ENCODE measurements around the gene C19orf81. TPM values are rescaled to one million over a fixed set of nuclear protein-coding genes. Genes with fewer than 3 reads are reported as not detected.
A peak's percentile ranks its signal among the peaks of the same experiment; 100 is the strongest.

Gene C19orf81
- total and polyA plus RNA-seq, 7 donors = 0.50 to 1.8 (median 1.0) TPM; not detected in 3

DNA sequence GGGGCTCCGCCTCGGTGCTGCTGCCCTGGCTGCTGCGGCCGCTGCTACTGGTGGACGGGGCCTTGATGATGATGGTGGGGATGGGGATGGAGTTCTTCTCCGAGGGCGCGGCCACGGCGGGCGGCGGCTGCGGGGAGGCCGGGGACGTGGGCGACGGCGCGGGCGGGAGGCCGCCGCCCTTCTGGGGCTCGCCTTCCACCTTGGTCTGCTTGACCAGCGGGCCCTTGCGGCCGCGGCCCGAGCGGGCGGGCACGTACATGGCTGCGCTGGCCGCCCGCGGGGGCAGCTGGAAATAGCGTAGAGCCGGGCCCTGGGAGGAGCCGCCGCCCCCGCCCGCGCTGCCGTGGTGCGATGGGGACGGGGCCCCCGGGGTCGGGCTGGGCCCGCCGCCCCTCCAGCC, 19.2 kb downstream of the C19orf81 start:
- ATAC-seq (no peak), DNase-seq (no peak)
- Histone ChIP-seq H3K4me1 (no peaks in the 10 kb centered on the region), H3K27ac (no peak overlapping the region), H3K36me3 (ENCODE audit: insufficient read depth in 1 of 2, low read depth in 1 of 2) (no peaks in the 10 kb centered on the region), H3K27me3 (ENCODE audit: insufficient read depth in 3 of 3, low read length in 2 of 3) (peaks cover 0 to 62% (median 34%) of the 10 kb centered on the region in 3 donors), H3K9me3 (no peaks in the 10 kb centered on the region), H3K4me3 (no peak overlapping the region)
- 2 to 3% (median 2%) methylated on average over 17 to 49 of the region's 49 CpGs for WGBS, 3 donors
- TF ChIP-seq, protein P1, sequence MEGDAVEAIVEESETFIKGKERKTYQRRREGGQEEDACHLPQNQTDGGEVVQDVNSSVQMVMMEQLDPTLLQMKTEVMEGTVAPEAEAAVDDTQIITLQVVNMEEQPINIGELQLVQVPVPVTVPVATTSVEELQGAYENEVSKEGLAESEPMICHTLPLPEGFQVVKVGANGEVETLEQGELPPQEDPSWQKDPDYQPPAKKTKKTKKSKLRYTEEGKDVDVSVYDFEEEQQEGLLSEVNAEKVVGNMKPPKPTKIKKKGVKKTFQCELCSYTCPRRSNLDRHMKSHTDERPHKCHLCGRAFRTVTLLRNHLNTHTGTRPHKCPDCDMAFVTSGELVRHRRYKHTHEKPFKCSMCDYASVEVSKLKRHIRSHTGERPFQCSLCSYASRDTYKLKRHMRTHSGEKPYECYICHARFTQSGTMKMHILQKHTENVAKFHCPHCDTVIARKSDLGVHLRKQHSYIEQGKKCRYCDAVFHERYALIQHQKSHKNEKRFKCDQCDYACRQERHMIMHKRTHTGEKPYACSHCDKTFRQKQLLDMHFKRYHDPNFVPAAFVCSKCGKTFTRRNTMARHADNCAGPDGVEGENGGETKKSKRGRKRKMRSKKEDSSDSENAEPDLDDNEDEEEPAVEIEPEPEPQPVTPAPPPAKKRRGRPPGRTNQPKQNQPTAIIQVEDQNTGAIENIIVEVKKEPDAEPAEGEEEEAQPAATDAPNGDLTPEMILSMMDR (IDR thresholded peaks at IDR 0.05) = no peak
- intact Hi-C loops (cut with DNase I) = no loop called here

DNA sequence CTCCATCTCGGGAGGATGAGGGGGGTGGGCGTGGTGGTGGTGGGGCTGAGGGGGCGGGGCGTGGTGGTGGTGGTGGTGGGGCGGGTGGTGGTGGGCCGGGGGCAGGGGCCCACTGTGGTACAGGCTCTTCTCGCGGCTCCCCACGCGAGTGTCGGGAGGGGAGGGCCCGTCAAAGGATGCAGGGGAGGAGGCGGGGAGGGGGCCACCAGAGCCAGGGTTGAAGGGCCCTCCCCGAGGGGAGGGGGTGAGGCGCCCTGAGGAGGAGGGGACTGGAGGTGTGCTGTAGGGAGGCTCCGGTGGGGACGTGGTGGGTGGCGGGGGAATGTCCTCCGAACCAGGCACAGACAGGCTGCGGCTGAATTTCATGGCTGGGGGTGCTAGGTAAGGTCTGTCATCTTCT, 19.6 kb downstream of the C19orf81 start:
- WGBS, 3 donors = 29 to 45% (median 40%) methylated on average over 13 to 20 of the region's 20 CpGs
- Histone ChIP-seq H3K36me3 (ENCODE audit: insufficient read depth in 1 of 2, low read depth in 1 of 2) (no peaks in the 10 kb centered on the region), H3K9me3 (no peaks in the 10 kb centered on the region), H3K4me1 (no peaks in the 10 kb centered on the region), H3K27ac (no peak overlapping the region), H3K27me3 (ENCODE audit: insufficient read depth in 3 of 3, low read length in 2 of 3) (peaks cover 0 to 63% (median 34%) of the 10 kb centered on the region in 3 donors), H3K4me3 (no peak overlapping the region)
- intact Hi-C loops (cut with DNase I) = no loop called here
- DNase-seq (no peak), ATAC-seq (no peak)
- TF ChIP-seq, protein P1 (IDR thresholded peaks at IDR 0.05) = no peak

DNA sequence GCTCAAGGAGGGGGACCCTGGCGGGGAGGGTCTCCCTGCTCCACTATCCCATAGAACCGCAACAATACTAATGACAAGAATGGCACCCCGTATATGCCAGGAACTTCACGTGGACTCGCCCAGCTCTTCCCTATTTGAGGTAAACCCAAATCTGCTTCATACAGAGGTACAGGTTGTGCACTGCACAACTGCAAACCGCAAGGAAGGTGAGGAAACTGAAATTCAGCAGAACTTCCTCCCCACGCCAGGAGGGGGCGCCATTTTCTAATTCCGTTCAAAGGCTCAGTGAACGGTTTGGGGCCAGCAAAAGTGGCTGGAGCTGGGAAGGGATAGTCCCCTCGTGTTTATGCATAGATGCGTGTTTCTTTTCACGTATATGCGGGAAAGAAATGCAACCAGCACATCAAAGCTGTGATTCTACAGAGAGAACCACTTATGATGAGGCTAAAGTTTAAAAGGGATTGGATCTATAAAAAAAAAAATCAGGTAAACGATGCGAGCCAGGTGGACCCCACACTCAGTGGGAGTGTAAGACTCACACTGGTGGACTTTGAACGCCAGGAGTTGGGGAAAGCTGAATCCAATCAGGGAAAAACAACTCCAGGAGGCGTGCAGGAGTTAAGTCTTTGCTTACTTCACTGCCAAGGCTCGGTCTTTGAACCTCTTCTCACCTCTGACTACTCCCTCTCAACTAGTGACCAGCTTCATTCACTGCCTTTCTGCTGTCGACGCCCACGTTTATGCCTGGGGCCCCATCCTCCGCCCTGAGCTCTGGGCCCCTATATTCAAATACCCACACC, 20.3 kb downstream of the C19orf81 start:
- no peaks in the 10 kb centered on the region for H3K9me3 ChIP-seq
- no peak overlapping the region for H3K27ac ChIP-seq
- DNase-seq = no peak
- H3K36me3 ChIP-seq (ENCODE audit: insufficient read depth in 1 of 2, low read depth in 1 of 2) = no peaks in the 10 kb centered on the region
- ATAC-seq = no peak
- WGBS, 3 donors = 39 to 45% (median 43%) methylated on average over 23 of the region's 23 CpGs
- no peak overlapping the region for H3K4me3 ChIP-seq
- TF ChIP-seq, protein P1 (IDR thresholded peaks at IDR 0.05) = peak; percentile 45
- peaks cover 0 to 69% (median 39%) of the 10 kb centered on the region in 3 donors for H3K27me3 ChIP-seq (ENCODE audit: insufficient read depth in 3 of 3, low read length in 2 of 3)
- intact Hi-C loops (cut with DNase I) = no loop called here
- no peaks in the 10 kb centered on the region for H3K4me1 ChIP-seq

DNA sequence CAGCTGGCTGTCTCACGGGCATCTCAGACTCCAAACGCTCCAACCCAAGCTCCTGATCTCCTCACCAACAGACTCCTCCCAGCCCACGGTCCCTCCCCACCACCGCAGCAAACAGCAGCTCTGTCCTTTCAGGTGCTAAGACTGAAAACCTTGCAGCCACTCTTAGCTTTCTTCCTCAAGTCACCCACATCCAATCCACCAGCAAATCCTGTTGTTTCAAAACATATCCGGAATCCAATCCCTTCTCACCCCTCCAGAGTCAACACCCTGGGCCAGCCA, 20.8 kb downstream of the C19orf81 start:
- 24 to 29% (median 29%) methylated on average over 5 of the region's 5 CpGs for WGBS, 3 donors
- H3K4me1 ChIP-seq = no peaks in the 10 kb centered on the region

More for the DNA sequence above, 20.8 kb downstream of the C19orf81 start:
- no peak for ATAC-seq
- no peak for DNase-seq
- no peaks in the 10 kb centered on the region for H3K9me3 ChIP-seq
- H3K27ac ChIP-seq = no peak overlapping the region
- intact Hi-C loops (cut with DNase I) = no loop called here
- H3K4me3 ChIP-seq = no peak overlapping the region
- H3K36me3 ChIP-seq (ENCODE audit: insufficient read depth in 1 of 2, low read depth in 1 of 2) = no peaks in the 10 kb centered on the region
- peaks cover 0 to 72% (median 39%) of the 10 kb centered on the region in 3 donors for H3K27me3 ChIP-seq (ENCODE audit: insufficient read depth in 3 of 3, low read length in 2 of 3)
- TF ChIP-seq, protein P1 (IDR thresholded peaks at IDR 0.05) = no peak
